Stimulated activated CD4-positive, alpha-beta T cell treated with anti-CD3 and anti-CD28 coated beads, Interleukin-2, amount 100 ng/mL, for 4 hours (primary cell): ENCODE measurements around the gene AR.

Experiments
- DNase-seq: peaks from one replicate; pipeline ENCODE4 v3.0.0-alpha.2; 2020; ENCODE audit warnings: low read depth

The AR gene

DNA sequence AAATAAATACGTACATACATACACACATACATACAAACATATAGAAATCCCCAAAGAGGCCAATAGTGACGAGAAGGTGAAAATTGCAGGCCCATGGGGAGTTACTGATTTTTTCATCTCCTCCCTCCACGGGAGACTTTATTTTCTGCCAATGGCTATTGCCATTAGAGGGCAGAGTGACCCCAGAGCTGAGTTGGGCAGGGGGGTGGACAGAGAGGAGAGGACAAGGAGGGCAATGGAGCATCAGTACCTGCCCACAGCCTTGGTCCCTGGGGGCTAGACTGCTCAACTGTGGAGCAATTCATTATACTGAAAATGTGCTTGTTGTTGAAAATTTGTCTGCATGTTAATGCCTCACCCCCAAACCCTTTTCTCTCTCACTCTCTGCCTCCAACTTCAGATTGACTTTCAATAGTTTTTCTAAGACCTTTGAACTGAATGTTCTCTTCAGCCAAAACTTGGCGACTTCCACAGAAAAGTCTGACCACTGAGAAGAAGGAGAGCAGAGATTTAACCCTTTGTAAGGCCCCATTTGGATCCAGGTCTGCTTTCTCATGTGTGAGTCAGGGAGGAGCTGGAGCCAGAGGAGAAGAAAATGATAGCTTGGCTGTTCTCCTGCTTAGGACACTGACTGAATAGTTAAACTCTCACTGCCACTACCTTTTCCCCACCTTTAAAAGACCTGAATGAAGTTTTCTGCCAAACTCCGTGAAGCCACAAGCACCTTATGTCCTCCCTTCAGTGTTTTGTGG lies 180.7 kb downstream of the AR start:
- no peak for DNase-seq

DNA sequence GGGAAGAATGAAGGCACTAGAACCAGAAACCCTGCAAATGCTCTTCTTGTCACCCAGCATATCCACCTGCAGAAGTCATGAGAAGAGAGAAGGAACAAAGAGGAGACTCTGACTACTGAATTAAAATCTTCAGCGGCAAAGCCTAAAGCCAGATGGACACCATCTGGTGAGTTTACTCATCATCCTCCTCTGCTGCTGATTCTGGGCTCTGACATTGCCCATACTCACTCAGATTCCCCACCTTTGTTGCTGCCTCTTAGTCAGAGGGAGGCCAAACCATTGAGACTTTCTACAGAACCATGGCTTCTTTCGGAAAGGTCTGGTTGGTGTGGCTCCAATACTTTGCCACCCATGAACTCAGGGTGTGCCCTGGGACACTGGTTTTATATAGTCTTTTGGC lies 181.7 kb downstream of the AR start:
- no peak for DNase-seq

DNA sequence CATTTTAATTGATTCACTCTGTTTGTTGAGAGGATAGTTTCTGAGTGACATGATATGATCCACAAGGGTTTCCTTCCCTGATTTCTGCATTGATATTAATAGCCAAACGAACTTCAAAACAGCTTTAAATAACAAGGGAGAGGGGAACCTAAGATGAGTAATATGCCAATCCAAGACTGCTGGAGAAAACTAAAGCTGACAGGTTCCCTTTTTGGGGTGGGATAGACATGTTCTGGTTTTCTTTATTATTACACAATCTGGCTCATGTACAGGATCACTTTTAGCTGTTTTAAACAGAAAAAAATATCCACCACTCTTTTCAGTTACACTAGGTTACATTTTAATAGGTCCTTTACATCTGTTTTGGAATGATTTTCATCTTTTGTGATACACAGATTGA lies 182.2 kb downstream of the AR start:
- no peak for DNase-seq

DNA sequence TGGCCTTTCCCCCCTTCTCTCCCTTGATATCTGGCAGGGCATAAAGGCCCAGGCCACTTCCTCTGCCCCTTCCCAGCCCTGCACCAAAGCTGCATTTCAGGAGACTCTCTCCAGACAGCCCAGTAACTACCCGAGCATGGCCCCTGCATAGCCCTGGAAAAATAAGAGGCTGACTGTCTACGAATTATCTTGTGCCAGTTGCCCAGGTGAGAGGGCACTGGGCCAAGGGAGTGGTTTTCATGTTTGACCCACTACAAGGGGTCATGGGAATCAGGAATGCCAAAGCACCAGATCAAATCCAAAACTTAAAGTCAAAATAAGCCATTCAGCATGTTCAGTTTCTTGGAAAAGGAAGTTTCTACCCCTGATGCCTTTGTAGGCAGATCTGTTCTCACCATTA lies 183.8 kb downstream of the AR start:
- no peak for DNase-seq

DNA sequence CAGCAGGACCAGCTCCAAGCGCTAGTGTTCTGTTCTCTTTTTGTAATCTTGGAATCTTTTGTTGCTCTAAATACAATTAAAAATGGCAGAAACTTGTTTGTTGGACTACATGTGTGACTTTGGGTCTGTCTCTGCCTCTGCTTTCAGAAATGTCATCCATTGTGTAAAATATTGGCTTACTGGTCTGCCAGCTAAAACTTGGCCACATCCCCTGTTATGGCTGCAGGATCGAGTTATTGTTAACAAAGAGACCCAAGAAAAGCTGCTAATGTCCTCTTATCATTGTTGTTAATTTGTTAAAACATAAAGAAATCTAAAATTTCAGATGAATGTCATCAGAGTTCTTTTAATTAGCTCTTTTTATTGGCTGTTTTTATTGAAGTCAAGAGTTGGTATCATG lies 186.5 kb downstream of the AR start:
- DNase-seq: no peak

DNA sequence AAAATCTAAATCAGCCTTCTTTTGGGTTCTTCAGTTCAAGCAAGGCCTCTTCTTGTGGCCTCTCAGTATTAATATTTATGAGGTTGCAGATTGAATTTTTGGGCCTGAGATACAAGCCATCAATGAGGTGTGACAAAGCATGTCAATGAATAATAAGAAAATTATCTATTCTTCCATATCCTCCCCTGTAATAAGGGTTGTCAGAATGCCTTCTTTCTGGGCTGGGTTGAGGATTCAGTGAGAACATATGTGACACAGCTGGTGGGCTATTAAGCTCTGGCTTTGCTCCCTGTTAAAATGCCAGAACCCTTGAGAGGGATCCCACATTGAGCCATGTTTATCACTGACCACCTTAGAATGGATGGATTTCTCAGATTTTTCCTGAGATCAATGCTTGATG lies 187.2 kb downstream of the AR start:
- DNase-seq: no peak

DNA sequence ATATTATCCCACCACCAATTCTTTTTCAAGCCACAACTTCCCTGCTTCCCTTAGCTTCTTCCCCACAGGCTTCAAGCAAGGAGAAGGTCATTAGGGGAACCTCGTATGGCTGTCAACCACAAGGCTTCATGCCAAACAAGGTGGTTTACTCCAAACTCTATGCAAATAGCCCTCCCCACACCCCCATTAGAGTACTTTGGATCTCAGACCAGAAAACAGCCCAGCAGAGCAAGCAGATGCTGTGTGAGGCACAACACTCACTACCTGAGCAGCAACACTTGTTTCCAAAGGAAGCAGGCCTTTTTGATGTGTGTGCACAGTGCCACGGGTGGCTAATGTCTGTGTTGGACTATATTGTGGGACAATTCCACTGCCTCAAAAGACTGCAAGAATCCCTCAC lies 189.0 kb downstream of the AR start:
- no peak for DNase-seq

DNA sequence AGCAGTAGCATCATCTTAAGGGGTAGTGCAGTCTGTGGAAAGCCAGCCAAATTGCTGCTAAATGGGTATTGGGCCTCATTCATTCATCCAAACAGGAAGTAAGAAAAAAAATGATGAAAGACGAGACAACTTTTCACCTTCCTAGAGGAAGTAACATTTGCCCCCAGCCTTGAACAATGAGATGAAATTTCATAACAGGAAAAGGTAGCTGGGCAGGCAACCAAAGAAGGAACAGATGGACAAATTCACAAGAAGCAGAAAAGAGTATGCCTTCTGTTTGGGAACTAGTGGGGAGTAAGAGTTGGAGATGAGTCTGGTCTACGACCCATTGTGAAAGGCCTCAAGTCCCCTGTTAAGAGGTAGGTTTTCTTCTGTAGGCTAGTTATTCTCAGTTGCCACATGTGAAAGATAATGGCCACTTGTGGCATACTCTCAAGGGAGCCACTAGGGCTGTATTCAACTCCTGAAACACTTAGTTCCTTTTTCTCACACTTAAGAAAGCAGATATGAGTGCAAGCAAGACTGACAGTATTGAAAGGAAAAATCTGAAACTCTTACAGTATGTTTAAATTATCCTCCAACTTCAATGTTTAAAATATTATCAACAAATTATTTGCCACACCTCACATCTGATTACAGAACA lies 190.4 kb downstream of the AR start:
- DNase-seq: no peak

DNA sequence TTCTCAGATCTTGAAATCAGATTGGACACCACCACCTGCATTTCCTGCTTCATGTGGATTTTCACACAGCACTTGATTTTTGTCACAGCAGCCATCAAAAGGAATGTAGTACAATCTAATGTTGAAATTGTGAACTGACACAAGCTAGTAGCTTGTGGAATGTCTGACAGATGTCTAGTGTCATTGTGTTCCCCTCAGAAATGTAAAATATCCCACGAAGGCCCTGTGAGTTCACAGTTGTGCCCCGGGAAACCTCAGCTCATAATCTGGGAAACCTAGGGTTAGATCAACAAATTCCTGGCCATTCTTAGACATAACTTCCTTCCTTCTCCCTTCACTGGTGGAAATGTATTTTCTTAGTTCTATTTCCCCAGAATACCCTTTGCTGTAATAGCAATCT lies 205.7 kb downstream of the AR start:
- DNase-seq: no peak

DNA sequence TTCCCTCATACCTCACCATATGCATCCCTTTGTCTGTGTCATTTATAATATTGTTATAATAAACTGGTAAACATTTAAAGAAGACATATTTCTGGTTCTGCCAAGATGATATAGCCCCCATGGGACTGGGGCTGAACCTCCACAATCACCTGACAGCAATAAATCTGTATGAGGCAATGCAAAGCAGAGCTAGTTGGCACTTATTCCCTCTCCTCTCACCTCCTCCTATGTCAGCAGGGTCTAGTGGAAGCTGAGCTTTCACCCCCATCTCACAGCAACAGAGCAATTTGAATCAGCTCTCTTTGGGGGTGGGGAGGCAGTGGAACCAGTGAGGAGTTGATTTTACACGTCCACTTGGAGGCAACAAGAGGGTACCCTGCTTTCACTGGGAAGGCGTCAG lies 206.9 kb downstream of the AR start:
- DNase-seq: no peak

DNA sequence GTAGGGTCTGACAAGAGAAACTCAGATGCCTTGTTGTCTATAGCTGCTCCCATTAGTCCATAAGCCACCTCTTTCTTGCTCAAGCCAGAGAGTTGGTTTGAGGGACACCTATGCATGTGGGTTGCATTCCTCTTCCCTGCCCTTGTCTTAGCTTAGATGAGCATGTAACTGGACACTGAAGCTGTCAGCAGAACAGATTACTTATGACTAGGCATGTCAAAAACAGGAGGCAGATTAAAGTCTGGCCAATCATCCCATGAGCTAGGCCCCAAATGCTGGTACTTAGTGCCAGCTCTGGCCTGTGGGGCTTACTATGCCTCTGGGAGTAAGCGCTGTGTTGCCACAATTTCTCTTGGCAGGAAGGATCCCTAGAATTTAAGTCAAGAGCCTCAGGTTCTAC lies 215.2 kb downstream of the AR start:
- DNase-seq: no peak

DNA sequence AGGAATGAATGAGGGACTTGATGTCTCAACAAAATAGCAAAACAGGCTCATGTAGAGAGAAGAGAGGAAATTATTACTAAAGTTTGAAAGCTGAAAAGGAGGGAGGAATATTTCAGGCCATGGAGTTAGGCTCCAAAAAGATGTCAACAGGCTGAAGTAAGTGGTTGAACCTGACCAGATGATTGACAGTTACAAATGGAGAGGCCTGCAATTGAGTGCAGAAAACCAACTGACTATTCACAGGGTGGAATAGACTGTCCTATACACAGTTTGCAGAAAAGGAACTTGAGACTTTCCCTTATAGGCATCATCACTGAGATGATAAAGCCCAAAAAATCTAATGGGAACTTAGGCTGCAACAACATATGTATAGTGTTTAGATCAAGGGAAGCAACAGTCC lies 233.3 kb downstream of the AR start:
- DNase-seq: no peak

DNA sequence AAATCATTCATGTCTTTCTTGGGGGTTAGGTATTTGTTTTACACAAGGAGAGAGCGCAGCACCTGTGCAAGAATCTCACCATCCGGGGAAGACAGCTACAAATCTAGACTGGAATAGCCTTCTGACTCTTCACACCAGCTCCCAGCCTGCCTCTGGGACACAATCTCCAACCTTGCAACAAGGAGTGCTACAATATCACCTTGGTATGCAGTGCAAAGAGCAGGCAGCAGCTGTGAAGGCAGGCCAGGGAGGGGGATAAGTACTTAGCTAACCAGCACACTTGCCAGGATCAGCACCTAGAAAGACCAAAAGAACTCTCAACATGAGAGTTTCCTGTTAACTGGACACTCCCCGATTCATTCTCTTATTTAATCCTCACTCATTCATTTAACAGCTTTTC lies 235.3 kb downstream of the AR start:
- DNase-seq: no peak
